Measurements from ENCODE around the gene TIMM44.

Gene TIMM44

GRCh38 chr19:7973883-7974282 is 30.4 kb upstream of the TIMM44 start:
- Histone ChIP-seq H3K27ac (no peak overlapping the region), H3K9me3 (ENCODE audit: severe bottlenecking) (no peaks in the 10 kb centered on the region), H3K36me3 (peaks cover 86% of the 10 kb centered on the region), H3K27me3 (ENCODE audit: insufficient read depth, low read depth, severe bottlenecking) (no peaks in the 10 kb centered on the region), H3K4me3 (ENCODE audit: low read depth, low read length) (no peak overlapping the region)
- TF ChIP-seq CTCF (IDR thresholded peaks at IDR 0.05; ENCODE audit: low read depth, low read length) = no peak
- no peak for DNase-seq

- H3K4me3 ChIP-seq (ENCODE audit: low read depth, low read length) = no peak overlapping the region
- H3K27ac ChIP-seq = no peak overlapping the region
- TF ChIP-seq CTCF (IDR thresholded peaks at IDR 0.05; ENCODE audit: low read depth, low read length) = no peak
- no peak for DNase-seq
- H3K27me3 ChIP-seq (ENCODE audit: insufficient read depth, low read depth, severe bottlenecking) = no peaks in the 10 kb centered on the region
- H3K36me3 ChIP-seq = peaks cover 90% of the 10 kb centered on the region
- no peaks in the 10 kb centered on the region for H3K9me3 ChIP-seq (ENCODE audit: severe bottlenecking)
Measured at GRCh38 chr19:7971553-7972520, 28.4 kb upstream of the TIMM44 start.

GRCh38 chr19:7970716-7971448 is 27.4 kb upstream of the TIMM44 start:
- peak; percentile 60 for DNase-seq
- Histone ChIP-seq H3K27ac (no peak overlapping the region), H3K36me3 (peaks cover 93% of the 10 kb centered on the region), H3K4me3 (ENCODE audit: low read depth, low read length) (no peak overlapping the region), H3K27me3 (ENCODE audit: insufficient read depth, low read depth, severe bottlenecking) (no peaks in the 10 kb centered on the region), H3K9me3 (ENCODE audit: severe bottlenecking) (no peaks in the 10 kb centered on the region)
- peak; percentile 91 for TF ChIP-seq CTCF (IDR thresholded peaks at IDR 0.05; ENCODE audit: low read depth, low read length)

- no peak overlapping the region for H3K4me3 ChIP-seq (ENCODE audit: low read depth, low read length)
- TF ChIP-seq CTCF (IDR thresholded peaks at IDR 0.05; ENCODE audit: low read depth, low read length) = no peak
- peaks cover 93% of the 10 kb centered on the region for H3K36me3 ChIP-seq
- DNase-seq = no peak
- no peaks in the 10 kb centered on the region for H3K27me3 ChIP-seq (ENCODE audit: insufficient read depth, low read depth, severe bottlenecking)
- H3K9me3 ChIP-seq (ENCODE audit: severe bottlenecking) = no peaks in the 10 kb centered on the region
- no peak overlapping the region for H3K27ac ChIP-seq
Measured at GRCh38 chr19:7969555-7969939, 26.1 kb upstream of the TIMM44 start.

GRCh38 chr19:7968796-7969554 is 25.5 kb upstream of the TIMM44 start:
- no peak for TF ChIP-seq CTCF (IDR thresholded peaks at IDR 0.05; ENCODE audit: low read depth, low read length)
- Histone ChIP-seq H3K4me3 (ENCODE audit: low read depth, low read length) (no peak overlapping the region), H3K27ac (no peak overlapping the region), H3K9me3 (ENCODE audit: severe bottlenecking) (no peaks in the 10 kb centered on the region), H3K36me3 (peaks cover 93% of the 10 kb centered on the region), H3K27me3 (ENCODE audit: insufficient read depth, low read depth, severe bottlenecking) (no peaks in the 10 kb centered on the region)
- DNase-seq = no peak
